Measurements from ENCODE around the gene STARD8.
"Not testable (repeated sequence)": the region's sequence is repeated elsewhere in the genome, so short reads cannot be mapped to it uniquely, and the experiment has no call there.

Gene STARD8, protein sequence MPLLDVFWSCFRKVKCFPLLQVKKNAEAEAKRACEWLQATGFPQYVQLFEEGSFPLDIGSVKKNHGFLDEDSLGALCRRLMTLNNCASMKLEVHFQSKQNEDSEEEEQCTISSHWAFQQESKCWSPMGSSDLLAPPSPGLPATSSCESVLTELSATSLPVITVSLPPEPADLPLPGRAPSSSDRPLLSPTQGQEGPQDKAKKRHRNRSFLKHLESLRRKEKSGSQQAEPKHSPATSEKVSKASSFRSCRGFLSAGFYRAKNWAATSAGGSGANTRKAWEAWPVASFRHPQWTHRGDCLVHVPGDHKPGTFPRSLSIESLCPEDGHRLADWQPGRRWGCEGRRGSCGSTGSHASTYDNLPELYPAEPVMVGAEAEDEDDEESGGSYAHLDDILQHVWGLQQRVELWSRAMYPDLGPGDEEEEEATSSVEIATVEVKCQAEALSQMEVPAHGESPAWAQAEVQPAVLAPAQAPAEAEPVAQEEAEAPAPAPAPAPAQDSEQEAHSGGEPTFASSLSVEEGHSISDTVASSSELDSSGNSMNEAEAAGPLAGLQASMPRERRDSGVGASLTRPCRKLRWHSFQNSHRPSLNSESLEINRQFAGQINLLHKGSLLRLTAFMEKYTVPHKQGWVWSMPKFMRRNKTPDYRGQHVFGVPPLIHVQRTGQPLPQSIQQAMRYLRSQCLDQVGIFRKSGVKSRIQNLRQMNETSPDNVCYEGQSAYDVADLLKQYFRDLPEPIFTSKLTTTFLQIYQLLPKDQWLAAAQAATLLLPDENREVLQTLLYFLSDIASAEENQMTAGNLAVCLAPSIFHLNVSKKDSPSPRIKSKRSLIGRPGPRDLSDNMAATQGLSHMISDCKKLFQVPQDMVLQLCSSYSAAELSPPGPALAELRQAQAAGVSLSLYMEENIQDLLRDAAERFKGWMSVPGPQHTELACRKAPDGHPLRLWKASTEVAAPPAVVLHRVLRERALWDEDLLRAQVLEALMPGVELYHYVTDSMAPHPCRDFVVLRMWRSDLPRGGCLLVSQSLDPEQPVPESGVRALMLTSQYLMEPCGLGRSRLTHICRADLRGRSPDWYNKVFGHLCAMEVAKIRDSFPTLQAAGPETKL

GRCh38 chrX:68647156-68647957 lies at the start of gene STARD8:
STARD8 (plus strand) TSS chrX:68647666; CDS start chrX:68647883, 217 bp downstream.
- DNase-seq: no peak

GRCh38 chrX:68598841-68599240 lies 48.6 kb upstream of the STARD8 start:
- no peak for DNase-seq

GRCh38 chrX:68599256-68600152 lies 48.0 kb upstream of the STARD8 start:
- no peak for DNase-seq

- DNase-seq: not testable (repeated sequence)
Measured at GRCh38 chrX:68604216-68604615, 43.2 kb upstream of the STARD8 start.

DNA sequence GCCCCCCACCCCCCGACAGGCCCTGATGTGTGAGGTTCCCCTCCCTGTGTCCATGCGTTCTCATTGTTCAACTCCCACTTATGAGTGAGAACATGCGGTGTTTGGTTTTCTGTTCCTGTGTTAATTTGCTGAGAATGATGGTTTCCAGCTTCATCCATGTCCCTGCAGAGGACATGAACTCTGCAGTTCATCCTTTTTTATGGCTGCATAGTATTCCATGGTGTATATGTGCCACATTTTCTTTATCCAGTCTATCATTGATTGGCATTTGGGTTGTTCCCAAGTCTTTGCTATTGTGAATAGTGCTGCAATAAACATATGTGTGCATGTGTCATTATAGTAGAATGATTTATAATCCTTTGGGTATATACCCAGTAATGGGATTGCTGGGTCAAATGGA lies 32.7 kb upstream of the STARD8 start:
- not testable (repeated sequence) for DNase-seq

GRCh38 chrX:68627986-68628385 lies 19.5 kb upstream of the STARD8 start:
- no peak for DNase-seq

- DNase-seq: not testable (repeated sequence)
Measured at GRCh38 chrX:68629936-68630335, 17.5 kb upstream of the STARD8 start.

DNA sequence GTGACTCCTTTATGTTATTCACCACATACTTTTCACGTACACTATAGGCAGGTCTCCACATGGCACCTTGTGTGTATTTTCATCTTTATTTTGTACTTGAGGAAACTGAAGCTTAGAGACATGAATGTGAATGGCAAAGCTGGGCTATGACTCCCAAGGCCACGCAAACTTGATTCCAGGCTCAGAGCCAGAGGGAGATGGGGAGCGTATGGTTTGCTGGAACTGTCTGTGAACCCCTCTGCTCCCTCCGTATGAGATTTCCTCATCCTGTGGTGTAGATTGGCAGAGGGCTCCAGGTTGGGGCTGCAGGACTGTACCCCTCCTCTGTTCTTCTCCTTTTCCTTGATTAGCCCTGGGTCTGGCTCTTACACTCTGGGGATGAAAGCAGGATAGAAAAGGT lies 16.1 kb upstream of the STARD8 start:
- DNase-seq: no peak

- DNase-seq: no peak
Measured at GRCh38 chrX:68632491-68632890, 15.0 kb upstream of the STARD8 start.

DNA sequence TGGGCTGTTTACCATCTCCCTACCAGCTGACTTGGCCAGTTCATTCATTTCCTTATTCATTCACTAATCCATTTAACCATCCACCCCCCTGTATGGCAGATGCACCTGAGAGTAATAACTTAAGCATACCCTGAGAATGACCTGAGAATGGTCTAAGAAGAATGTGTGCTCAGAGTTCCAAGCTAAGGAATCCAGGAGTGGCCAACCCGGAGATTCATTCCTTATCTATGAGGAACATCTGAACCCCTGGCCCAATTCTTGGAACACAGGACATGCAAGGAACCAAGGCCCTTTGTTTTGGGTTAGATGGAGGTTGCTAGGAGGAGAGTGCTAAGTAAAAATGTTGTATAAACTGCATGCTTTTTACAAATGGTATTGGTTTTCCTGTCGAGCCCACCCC lies 13.5 kb upstream of the STARD8 start:
- no peak for DNase-seq

DNA sequence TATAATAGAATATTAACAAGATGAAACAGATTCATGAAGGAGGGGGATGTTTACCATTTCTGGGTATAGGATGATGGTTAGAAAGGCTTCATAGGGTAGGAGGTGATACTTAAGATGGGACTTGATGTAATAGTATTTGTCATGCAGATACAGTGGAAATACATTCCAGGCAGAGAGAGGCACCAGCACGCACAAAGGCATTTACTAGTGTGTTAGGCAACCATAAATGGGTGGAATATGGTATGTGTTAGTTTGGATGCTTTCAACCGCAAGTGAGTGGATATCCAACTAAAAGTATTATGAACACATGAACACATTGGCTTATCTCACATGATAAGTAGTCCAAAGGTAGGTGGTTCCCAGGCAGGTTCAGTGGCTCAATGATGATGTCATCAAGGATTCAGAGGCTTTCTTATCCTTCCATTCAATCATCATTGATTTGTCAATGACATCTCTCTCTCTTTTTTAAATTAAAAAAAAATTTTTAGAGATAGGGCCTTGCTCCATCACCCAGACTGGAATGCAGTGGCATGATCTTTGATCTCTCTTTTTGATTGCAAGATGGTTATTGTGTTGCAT lies 12.7 kb upstream of the STARD8 start:
- no peak for DNase-seq

GRCh38 chrX:68640661-68641060 lies 6.8 kb upstream of the STARD8 start:
- no peak for DNase-seq

- DNase-seq: peak; percentile 32
Measured at GRCh38 chrX:68644861-68645260, 2.6 kb upstream of the STARD8 start.

DNA sequence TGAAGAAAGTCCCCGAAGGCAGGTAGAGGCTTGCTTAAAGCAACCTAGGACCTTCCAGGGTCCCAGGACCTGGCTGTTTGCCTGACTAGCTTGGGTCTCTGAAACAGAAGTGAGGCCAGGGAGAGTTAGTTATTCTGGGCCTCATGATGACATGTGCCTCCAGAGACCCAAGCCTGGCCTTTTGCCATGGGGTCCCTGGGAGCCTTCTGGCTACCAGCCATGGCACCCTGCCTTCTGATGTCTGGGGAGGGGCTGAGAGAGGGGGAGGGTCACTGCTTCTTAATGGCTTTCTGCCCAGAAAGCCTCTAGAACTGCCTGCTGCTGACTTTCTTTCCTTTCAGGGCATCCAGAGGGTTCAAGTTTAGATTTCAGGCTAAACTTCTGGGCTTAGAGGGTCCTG lies 1.0 kb upstream of the STARD8 start:
- no peak for DNase-seq

- no peak for DNase-seq
Measured at GRCh38 chrX:68648960-68649359, 1.5 kb downstream of the STARD8 start.

- no peak for DNase-seq
Measured at GRCh38 chrX:68650491-68650890, 3.0 kb downstream of the STARD8 start.

DNA sequence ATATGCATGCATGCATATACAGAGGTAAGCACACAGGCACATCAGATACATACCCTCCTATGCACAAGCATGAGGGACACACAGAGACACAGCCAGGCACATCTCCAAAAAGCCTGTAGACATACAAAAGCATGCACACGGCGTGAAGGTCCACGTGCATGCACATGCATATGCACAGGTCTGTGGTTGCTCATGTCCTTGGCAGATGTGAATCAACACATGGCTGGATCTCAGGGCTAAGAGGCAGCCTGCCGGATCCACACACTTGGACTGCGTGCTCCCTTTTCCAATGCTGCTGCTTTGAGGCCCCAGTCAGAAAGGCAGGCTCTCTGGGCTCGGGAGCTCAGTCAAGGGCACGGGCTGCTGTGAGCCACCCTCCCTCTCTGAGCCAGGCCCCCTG lies 3.6 kb downstream of the STARD8 start:
- no peak for DNase-seq

- DNase-seq: no peak
Measured at GRCh38 chrX:68652326-68653170, 5.1 kb downstream of the STARD8 start.

GRCh38 chrX:68654693-68655092 lies 7.2 kb downstream of the STARD8 start:
- no peak for DNase-seq

GRCh38 chrX:68656473-68656872 lies 9.0 kb downstream of the STARD8 start:
- not testable (repeated sequence) for DNase-seq
